Uterus (tissue), 4 donors: ENCODE results near the gene RGL1. TPM values are rescaled to one million over a fixed set of nuclear protein-coding genes. Genes with fewer than 3 reads are reported as not detected.

ENCODE experiments used
- DNase-seq, 2 donors: peaks; one replicate each; pipeline ENCODE4 v3.0.0-alpha.2; 2019 to 2020
- H3K27ac ChIP-seq, 2 donors: fragments of 200-600 bp; sonication (generic); 1 replicate in 1 of 2; 2 replicates in 1 of 2; pipeline ENCODE4 v1.5.1; 2016 to 2018
- H3K27me3 ChIP-seq, 2 donors: fragments of 200-600 bp; sonication (generic); one replicate each; pipeline ENCODE4 v1.5.1; 2018 to 2019; ENCODE audit warnings: control low read depth in 1 of 2
- H3K36me3 ChIP-seq, 2 donors: fragments of 200-600 bp; sonication (generic); one replicate each; pipeline ENCODE4 v1.5.1; 2019; ENCODE audit warnings: control low read depth in 1 of 2
- H3K4me1 ChIP-seq, 2 donors: fragments of 200-600 bp; sonication (generic); one replicate each; pipeline ENCODE4 v1.5.1; 2018 to 2019; ENCODE audit warnings: control low read depth in 1 of 2
- H3K4me3 ChIP-seq, 2 donors: fragments of 200-600 bp; sonication (generic); 1 replicate in 1 of 2; 2 replicates in 1 of 2; pipeline ENCODE4 v1.5.1; 2018 to 2019; ENCODE audit warnings: mild to moderate bottlenecking in 1 of 2
- H3K9me3 ChIP-seq, 2 donors: fragments of 200-600 bp; sonication (generic); one replicate each; pipeline ENCODE4 v1.5.1; 2019; ENCODE audit warnings: control low read depth in 1 of 2
- CTCF ChIP-seq, 4 experiments: fragments of 200-600 bp in 2 of 4; fragments of 450-650 bp in 2 of 4; sonication (generic) in 2 of 4; IDR thresholded peaks; one replicate each; pipeline ENCODE4 v1.5.1; 2016 to 2019; ENCODE audit warnings: antibody characterized with exemption in 4 of 4, mild to moderate bottlenecking in 2 of 4, moderate library complexity in 1 of 4
- POLR2A ChIP-seq, 2 donors: fragments of 450-650 bp; IDR thresholded peaks; one replicate each; pipeline ENCODE4 v1.6.1; 2016; ENCODE audit warnings: antibody characterized with exemption in 2 of 2, mild to moderate bottlenecking in 1 of 2, moderate library complexity in 1 of 2
- intact Hi-C: fragments of 100-400 bp; cut with DNase I; formaldehyde crosslinking; loops from one replicate; pipeline ENCODE4 v1.15.1; 2023; ENCODE audit warnings: low total_unique reads
- total RNA-seq, 4 donors: library from RNA; depleted of rRNA in 3 of 4; stranded (reverse); fragments of >200 nt in 3 of 4; gene quantifications; one replicate each; pipeline versions ENCODE4 v1.1.0 to v1.2.4, GENCODE V29; 2014 to 2023
- donor health status: DM: yes; HTN: yes; CAD: no.

RGL1 gene
- total RNA-seq, 4 donors from 2014 or later: 6.9 to 92.9 (median 16.3) TPM

GRCh38 chr1:183794088-183794487 lies 10.8 kb upstream of the RGL1 start:
- H3K4me1 ChIP-seq: no peaks in the 10 kb centered on the region
- H3K27me3 ChIP-seq: no peaks in the 10 kb centered on the region
- no peak overlapping the region for H3K27ac ChIP-seq
- H3K9me3 ChIP-seq: no peaks in the 10 kb centered on the region
- intact Hi-C loops: no loop called here
- no peak overlapping the region for H3K4me3 ChIP-seq
- H3K36me3 ChIP-seq: no peaks in the 10 kb centered on the region
- DNase-seq: no peak
- TF ChIP-seq CTCF (IDR thresholded peaks at IDR 0.05) (no peak), POLR2A (IDR thresholded peaks at IDR 0.05) (no peak)

- Histone ChIP-seq H3K4me1 (no peaks in the 10 kb centered on the region), H3K9me3 (no peaks in the 10 kb centered on the region), H3K27me3 (no peaks in the 10 kb centered on the region), H3K36me3 (no peaks in the 10 kb centered on the region), H3K4me3 (no peak overlapping the region), H3K27ac (no peak overlapping the region)
- no peak for DNase-seq
- intact Hi-C loops: no loop called here
- no peak for TF ChIP-seq POLR2A (IDR thresholded peaks at IDR 0.05)
- no peak for TF ChIP-seq CTCF (IDR thresholded peaks at IDR 0.05)
Observed at GRCh38 chr1:183800449-183800848, 4.5 kb upstream of the RGL1 start.

GRCh38 chr1:183801649-183802048 lies 3.3 kb upstream of the RGL1 start:
- H3K9me3 ChIP-seq: no peaks in the 10 kb centered on the region
- no peaks in the 10 kb centered on the region for H3K36me3 ChIP-seq
- intact Hi-C loops: no loop called here

GRCh38 chr1:183804387-183804786 lies 533 bp upstream of the RGL1 start:
- intact Hi-C loops: no loop called here
- Histone ChIP-seq H3K27ac (peak overlapping the region; percentile 90), H3K9me3 (no peaks in the 10 kb centered on the region), H3K4me3 (peak overlapping the region; percentile 55 to 61), H3K27me3 (no peaks in the 10 kb centered on the region), H3K36me3 (no peaks in the 10 kb centered on the region), H3K4me1 (no peaks in the 10 kb centered on the region)
- DNase-seq: no peak
- TF ChIP-seq CTCF (IDR thresholded peaks at IDR 0.05): no peak
- no peak for TF ChIP-seq POLR2A (IDR thresholded peaks at IDR 0.05)

More at GRCh38 chr1:183801649-183802048, 3.3 kb upstream of the RGL1 start:
- Histone ChIP-seq H3K4me1 (no peaks in the 10 kb centered on the region), H3K27me3 (no peaks in the 10 kb centered on the region), H3K27ac (no peak overlapping the region), H3K4me3 (no peak overlapping the region)
- no peak for DNase-seq
- TF ChIP-seq CTCF (IDR thresholded peaks at IDR 0.05): no peak
- no peak for TF ChIP-seq POLR2A (IDR thresholded peaks at IDR 0.05)

- Histone ChIP-seq H3K9me3 (no peaks in the 10 kb centered on the region), H3K36me3 (no peaks in the 10 kb centered on the region), H3K27ac (peak overlapping the region; percentile 90), H3K4me3 (peak overlapping the region; percentile 55 to 61), H3K27me3 (no peaks in the 10 kb centered on the region), H3K4me1 (no peaks in the 10 kb centered on the region)
- DNase-seq: no peak
- no peak for TF ChIP-seq CTCF (IDR thresholded peaks at IDR 0.05)
- TF ChIP-seq POLR2A (IDR thresholded peaks at IDR 0.05): no peak
- intact Hi-C loops: no loop called here
Observed at GRCh38 chr1:183806125-183806524, 1.2 kb downstream of the RGL1 start.
